ENCODE data around the gene KARS1.
A peak's percentile ranks its signal among the peaks of the same experiment; 100 is the strongest.

The KARS1 gene

DNA sequence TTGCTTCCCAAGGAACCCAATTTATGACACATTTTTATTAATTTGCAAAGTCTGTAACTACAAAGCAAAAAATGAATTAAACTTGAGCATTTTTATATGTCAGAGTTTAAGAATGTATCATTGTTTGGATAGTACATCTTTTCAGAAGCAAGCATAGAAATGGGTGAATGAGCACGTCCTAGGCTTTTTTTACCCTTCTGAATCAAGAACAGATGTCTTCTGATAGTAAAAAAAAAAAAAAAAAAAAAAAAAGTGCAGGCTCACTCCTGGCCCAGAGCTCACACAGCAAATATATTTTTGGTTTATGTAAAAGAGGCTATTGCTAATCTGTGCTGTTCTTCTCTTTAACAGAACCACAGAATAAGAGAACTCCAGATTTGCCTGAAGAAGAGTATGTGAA, 6.5 kb upstream of the KARS1 start:
- Histone ChIP-seq H3K4me3 (ENCODE audit: low read depth in 1 of 5, low read length in 5 of 5) (no peak overlapping the region), H3K36me3 (ENCODE audit: control insufficient read depth in 5 of 5, insufficient read depth in 5 of 5, low read length in 5 of 5) (peaks cover 28 to 48% (median 44%) of the 10 kb centered on the region in 5 donors), H3K4me1 (ENCODE audit: control insufficient read depth in 5 of 5, insufficient read depth in 5 of 5, low read length in 5 of 5) (peaks cover 2 to 48% (median 44%) of the 10 kb centered on the region in 5 donors), H3K27ac (ENCODE audit: low read depth, low read length) (no peak overlapping the region), H3K27me3 (ENCODE audit: control insufficient read depth in 5 of 5, insufficient read depth in 4 of 5, low read length in 5 of 5) (no peaks in the 10 kb centered on the region), H3K9ac (ENCODE audit: low read length in 5 of 5) (no peak overlapping the region), H3K9me3 (ENCODE audit: control insufficient read depth in 5 of 5, low read length in 5 of 5) (no peaks in the 10 kb centered on the region)

DNA sequence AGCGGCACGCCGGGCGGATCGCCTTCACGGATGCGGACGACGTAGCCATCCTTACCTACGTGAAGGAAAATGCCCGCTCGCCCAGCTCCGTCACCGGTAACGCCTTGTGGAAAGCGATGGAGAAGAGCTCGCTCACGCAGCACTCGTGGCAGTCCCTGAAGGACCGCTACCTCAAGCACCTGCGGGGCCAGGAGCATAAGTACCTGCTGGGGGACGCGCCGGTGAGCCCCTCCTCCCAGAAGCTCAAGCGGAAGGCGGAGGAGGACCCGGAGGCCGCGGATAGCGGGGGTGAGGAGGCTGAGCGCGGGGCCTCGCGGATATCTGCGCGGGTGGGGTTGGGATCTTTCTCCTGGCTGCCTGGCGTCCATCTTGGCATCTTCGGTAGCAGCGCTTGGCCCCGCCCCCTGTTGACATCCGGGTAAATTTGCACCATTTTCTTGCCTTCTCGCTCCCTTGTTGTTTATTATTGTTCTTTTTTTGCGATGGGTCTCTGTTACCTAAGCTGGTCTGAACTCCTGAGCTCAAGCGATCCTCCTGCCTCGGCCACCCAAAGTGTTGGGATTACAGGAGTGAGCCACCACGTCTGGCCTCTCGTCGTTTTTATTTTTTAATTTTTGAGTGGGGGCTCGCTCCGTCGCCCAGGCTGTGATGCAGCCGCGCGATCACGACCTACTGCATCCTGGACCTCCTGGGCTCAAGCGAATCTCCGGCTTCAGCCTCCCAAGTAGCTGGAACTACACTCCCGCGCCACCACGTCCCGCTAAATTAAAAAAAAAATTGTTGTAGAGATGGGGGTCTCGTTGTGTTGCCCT, 1.0 kb upstream of the KARS1 start:
- peaks cover 9 to 74% (median 70%) of the 10 kb centered on the region in 5 donors for H3K4me1 ChIP-seq (ENCODE audit: control insufficient read depth in 5 of 5, insufficient read depth in 5 of 5, low read length in 5 of 5)
- H3K9me3 ChIP-seq (ENCODE audit: control insufficient read depth in 5 of 5, low read length in 5 of 5) = no peaks in the 10 kb centered on the region

DNA sequence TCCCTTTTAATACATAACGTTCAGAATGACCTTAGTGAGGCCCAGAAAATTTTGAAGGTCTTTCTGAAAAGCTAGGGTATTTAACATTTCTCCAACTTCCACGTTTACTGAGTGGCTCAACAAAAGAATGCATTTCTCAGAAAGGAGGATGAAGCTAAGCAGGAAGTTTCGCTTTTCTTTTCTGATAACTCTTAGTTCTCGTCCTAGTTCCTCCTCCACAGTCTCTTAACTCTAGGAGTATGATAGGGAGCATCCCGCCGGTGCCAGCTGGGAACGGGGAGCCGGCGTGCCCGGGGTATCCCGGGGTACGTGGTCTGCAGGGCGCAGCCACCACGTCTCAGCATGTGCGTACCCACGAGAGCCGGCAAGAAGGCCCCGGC, 363 bp downstream of the KARS1 start:
- peaks cover 13 to 15% (median 14%) of the 10 kb centered on the region in 5 donors for H3K36me3 ChIP-seq (ENCODE audit: control insufficient read depth in 5 of 5, insufficient read depth in 5 of 5, low read length in 5 of 5)
- peak overlapping the region; percentile 88 for H3K27ac ChIP-seq (ENCODE audit: low read depth, low read length)
- no peaks in the 10 kb centered on the region for H3K27me3 ChIP-seq (ENCODE audit: control insufficient read depth in 5 of 5, insufficient read depth in 4 of 5, low read length in 5 of 5)
- peaks cover 9 to 63% (median 57%) of the 10 kb centered on the region in 5 donors for H3K4me1 ChIP-seq (ENCODE audit: control insufficient read depth in 5 of 5, insufficient read depth in 5 of 5, low read length in 5 of 5)
- peak overlapping the region; percentile 87 to 99 (median 96) for H3K9ac ChIP-seq (ENCODE audit: low read length in 5 of 5)
- H3K9me3 ChIP-seq (ENCODE audit: control insufficient read depth in 5 of 5, low read length in 5 of 5) = no peaks in the 10 kb centered on the region
- H3K4me3 ChIP-seq (ENCODE audit: low read depth in 1 of 5, low read length in 5 of 5) = peak overlapping the region; percentile 90 to 100 (median 96)

More for the DNA sequence above, 1.0 kb upstream of the KARS1 start:
- Histone ChIP-seq H3K27ac (ENCODE audit: low read depth, low read length) (peak overlapping the region; percentile 88), H3K9ac (ENCODE audit: low read length in 5 of 5) (peak overlapping the region; percentile 81 to 99 (median 96)), H3K27me3 (ENCODE audit: control insufficient read depth in 5 of 5, insufficient read depth in 4 of 5, low read length in 5 of 5) (no peaks in the 10 kb centered on the region), H3K36me3 (ENCODE audit: control insufficient read depth in 5 of 5, insufficient read depth in 5 of 5, low read length in 5 of 5) (peaks cover 8 to 9% (median 9%) of the 10 kb centered on the region in 5 donors), H3K4me3 (ENCODE audit: low read depth in 1 of 5, low read length in 5 of 5) (peak overlapping the region; percentile 94 to 100 (median 96))

DNA sequence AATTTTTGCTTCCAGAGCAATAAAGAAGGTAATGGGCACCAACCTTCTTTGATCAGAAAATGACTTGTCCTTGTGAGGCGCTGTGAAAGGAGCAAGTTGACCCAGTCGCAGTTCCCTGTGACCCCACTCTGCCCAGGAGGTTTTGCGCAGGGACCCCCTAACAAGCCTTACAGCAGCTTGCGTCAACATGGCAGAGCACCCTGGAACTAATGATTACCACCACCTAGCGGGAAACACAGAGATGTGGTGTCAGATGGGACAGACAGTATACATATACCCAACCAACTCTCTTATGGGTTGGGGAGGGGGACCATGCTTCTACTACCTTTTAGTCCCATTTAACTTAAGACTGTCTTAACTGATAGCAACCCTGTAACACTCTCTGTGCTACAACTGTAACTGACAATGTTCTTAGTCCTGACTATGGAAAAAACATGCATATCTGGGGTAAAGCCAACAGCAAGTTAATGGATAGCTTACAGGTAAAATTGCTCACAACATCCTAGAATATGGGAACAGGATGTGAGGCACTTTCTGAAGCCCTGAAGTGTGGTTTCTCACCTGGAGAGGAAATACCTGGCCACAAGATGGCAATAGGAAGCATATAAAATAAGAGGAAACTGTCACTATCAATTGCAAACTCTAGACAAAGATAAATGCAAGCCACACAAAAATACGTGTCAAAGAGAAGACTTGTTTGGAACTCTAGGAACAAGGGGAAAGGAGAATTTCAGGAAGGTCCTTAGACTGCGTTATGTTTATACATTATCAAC, 3.0 kb downstream of the KARS1 start:
- peaks cover 7 to 39% (median 30%) of the 10 kb centered on the region in 5 donors for H3K4me1 ChIP-seq (ENCODE audit: control insufficient read depth in 5 of 5, insufficient read depth in 5 of 5, low read length in 5 of 5)
- peak overlapping the region; percentile 24 for H3K27ac ChIP-seq (ENCODE audit: low read depth, low read length)
- H3K9me3 ChIP-seq (ENCODE audit: control insufficient read depth in 5 of 5, low read length in 5 of 5) = no peaks in the 10 kb centered on the region
- peak overlapping the region in 1 of 5 donors; percentile 28 for H3K9ac ChIP-seq (ENCODE audit: low read length in 5 of 5)
- H3K27me3 ChIP-seq (ENCODE audit: control insufficient read depth in 5 of 5, insufficient read depth in 4 of 5, low read length in 5 of 5) = no peaks in the 10 kb centered on the region
- H3K36me3 ChIP-seq (ENCODE audit: control insufficient read depth in 5 of 5, insufficient read depth in 5 of 5, low read length in 5 of 5) = peaks cover 23 to 40% (median 35%) of the 10 kb centered on the region in 5 donors
- H3K4me3 ChIP-seq (ENCODE audit: low read depth in 1 of 5, low read length in 5 of 5) = no peak overlapping the region

DNA sequence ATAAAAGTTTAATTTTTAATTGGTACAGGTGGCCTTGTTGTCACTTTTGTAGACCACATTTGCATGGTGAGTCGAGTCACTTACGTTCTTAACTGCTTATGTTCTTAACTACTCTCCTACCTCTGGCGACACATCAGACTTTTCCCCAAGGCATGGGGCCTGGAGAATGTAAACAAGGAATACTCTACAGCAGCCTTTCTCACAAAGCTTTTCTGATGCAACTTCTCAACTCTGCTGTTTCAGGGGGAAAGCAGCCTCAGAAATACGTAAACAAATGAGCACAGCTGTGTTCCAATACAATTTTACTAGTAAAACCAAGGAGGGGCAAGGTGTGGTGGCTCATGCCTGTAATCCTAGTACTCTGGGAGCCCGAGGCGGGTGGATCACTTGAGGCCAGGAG, 6.9 kb downstream of the KARS1 start:
- Histone ChIP-seq H3K4me3 (ENCODE audit: low read depth in 1 of 5, low read length in 5 of 5) (no peak overlapping the region), H3K4me1 (ENCODE audit: control insufficient read depth in 5 of 5, insufficient read depth in 5 of 5, low read length in 5 of 5) (peaks cover 2 to 19% (median 13%) of the 10 kb centered on the region in 5 donors), H3K27ac (ENCODE audit: low read depth, low read length) (no peak overlapping the region), H3K9me3 (ENCODE audit: control insufficient read depth in 5 of 5, low read length in 5 of 5) (no peaks in the 10 kb centered on the region), H3K27me3 (ENCODE audit: control insufficient read depth in 5 of 5, insufficient read depth in 4 of 5, low read length in 5 of 5) (no peaks in the 10 kb centered on the region), H3K9ac (ENCODE audit: low read length in 5 of 5) (no peak overlapping the region), H3K36me3 (ENCODE audit: control insufficient read depth in 5 of 5, insufficient read depth in 5 of 5, low read length in 5 of 5) (peaks cover 39 to 69% (median 57%) of the 10 kb centered on the region in 5 donors)

DNA sequence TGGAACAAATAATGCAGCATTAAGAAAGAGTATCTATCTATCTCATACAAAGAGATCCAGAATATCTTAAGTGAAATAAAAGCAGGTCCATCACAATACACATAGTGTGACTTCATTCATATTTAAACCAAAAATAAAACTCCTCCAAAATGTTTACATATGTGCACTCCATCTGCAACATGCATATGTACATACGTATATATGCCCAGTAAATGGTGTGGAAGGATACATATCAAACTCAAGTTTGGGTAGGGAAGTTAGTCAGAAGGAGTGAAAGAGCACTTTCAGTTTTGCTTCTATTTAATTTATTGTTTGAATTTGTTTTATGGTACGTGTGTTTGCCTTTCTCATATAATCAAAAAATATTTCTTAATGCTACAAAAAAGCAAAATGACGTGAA, 12.4 kb downstream of the KARS1 start:
- H3K27me3 ChIP-seq (ENCODE audit: control insufficient read depth in 5 of 5, insufficient read depth in 4 of 5, low read length in 5 of 5) = no peaks in the 10 kb centered on the region
- peaks cover 44 to 88% (median 78%) of the 10 kb centered on the region in 5 donors for H3K36me3 ChIP-seq (ENCODE audit: control insufficient read depth in 5 of 5, insufficient read depth in 5 of 5, low read length in 5 of 5)
- no peaks in the 10 kb centered on the region for H3K4me1 ChIP-seq (ENCODE audit: control insufficient read depth in 5 of 5, insufficient read depth in 5 of 5, low read length in 5 of 5)
- no peaks in the 10 kb centered on the region for H3K9me3 ChIP-seq (ENCODE audit: control insufficient read depth in 5 of 5, low read length in 5 of 5)
- H3K9ac ChIP-seq (ENCODE audit: low read length in 5 of 5) = no peak overlapping the region
- no peak overlapping the region for H3K27ac ChIP-seq (ENCODE audit: low read depth, low read length)
- no peak overlapping the region for H3K4me3 ChIP-seq (ENCODE audit: low read depth in 1 of 5, low read length in 5 of 5)

DNA sequence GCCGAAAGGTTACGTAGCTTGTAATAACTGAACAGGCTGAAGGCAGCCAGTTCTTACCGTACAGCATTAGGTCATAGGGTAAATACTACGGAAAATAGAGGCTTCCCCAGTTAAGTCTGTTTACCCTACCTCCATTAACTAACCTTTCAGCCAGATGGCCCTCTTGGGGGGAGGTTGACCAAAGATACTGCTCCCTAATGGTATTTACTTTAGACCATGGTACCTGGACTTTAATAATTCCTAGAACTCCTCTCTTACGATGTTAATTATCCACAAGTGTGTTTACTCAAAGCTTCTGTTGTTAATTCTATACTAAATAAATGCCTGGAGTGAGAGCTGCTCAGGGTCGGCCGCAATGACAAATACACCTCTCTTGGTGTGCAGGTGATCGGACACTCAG, 14.6 kb downstream of the KARS1 start:
- Histone ChIP-seq H3K9ac (ENCODE audit: low read length in 5 of 5) (no peak overlapping the region), H3K27me3 (ENCODE audit: control insufficient read depth in 5 of 5, insufficient read depth in 4 of 5, low read length in 5 of 5) (no peaks in the 10 kb centered on the region), H3K36me3 (ENCODE audit: control insufficient read depth in 5 of 5, insufficient read depth in 5 of 5, low read length in 5 of 5) (peaks cover 41 to 92% (median 89%) of the 10 kb centered on the region in 5 donors), H3K4me1 (ENCODE audit: control insufficient read depth in 5 of 5, insufficient read depth in 5 of 5, low read length in 5 of 5) (peaks cover 0 to 10% (median 0%) of the 10 kb centered on the region in 5 donors), H3K4me3 (ENCODE audit: low read depth in 1 of 5, low read length in 5 of 5) (no peak overlapping the region), H3K9me3 (ENCODE audit: control insufficient read depth in 5 of 5, low read length in 5 of 5) (no peaks in the 10 kb centered on the region), H3K27ac (ENCODE audit: low read depth, low read length) (no peak overlapping the region)

DNA sequence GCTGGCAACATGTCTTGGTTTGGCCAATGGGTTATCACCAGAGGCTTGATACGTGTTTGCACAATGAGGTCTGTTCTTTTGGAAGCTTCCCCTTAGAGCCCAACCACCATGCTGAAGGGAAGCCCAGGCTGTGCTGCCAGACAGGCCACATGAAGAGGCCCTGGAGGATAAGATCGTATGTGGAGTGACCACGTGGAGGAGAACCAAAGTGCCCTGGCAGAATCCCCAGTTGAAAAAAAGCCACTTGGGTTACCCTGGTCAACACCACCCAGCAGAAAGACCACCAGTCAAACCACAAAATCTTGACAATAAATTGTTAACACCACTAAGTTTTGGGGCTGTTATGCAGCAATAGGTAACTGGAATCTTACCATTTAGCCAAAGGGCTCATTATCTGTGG, 17.4 kb downstream of the KARS1 start:
- Histone ChIP-seq H3K36me3 (ENCODE audit: control insufficient read depth in 5 of 5, insufficient read depth in 5 of 5, low read length in 5 of 5) (peaks cover 38 to 94% (median 88%) of the 10 kb centered on the region in 5 donors), H3K4me1 (ENCODE audit: control insufficient read depth in 5 of 5, insufficient read depth in 5 of 5, low read length in 5 of 5) (peaks cover 0 to 12% (median 0%) of the 10 kb centered on the region in 5 donors), H3K4me3 (ENCODE audit: low read depth in 1 of 5, low read length in 5 of 5) (no peak overlapping the region), H3K27ac (ENCODE audit: low read depth, low read length) (no peak overlapping the region), H3K27me3 (ENCODE audit: control insufficient read depth in 5 of 5, insufficient read depth in 4 of 5, low read length in 5 of 5) (no peaks in the 10 kb centered on the region), H3K9ac (ENCODE audit: low read length in 5 of 5) (no peak overlapping the region), H3K9me3 (ENCODE audit: control insufficient read depth in 5 of 5, low read length in 5 of 5) (no peaks in the 10 kb centered on the region)

DNA sequence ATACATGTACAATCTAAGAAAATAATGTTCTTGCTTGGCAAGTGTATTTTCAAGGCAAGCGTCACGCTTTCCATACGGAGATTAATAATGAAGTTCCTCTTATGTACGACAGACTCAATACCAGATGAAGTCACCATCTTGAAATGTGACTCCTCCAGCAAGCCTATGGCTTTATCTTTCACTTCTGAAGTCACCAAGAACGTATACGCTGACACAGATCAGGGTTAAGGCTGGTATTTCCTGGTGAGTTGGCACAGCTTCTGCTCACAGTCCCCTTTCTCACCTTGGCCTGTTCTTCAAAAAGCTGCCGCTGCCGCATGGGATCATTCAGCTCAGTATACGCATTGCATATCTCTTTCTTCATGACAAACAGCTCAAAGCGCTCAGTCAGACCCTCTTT, 18.3 kb downstream of the KARS1 start:
- H3K4me1 ChIP-seq (ENCODE audit: control insufficient read depth in 5 of 5, insufficient read depth in 5 of 5, low read length in 5 of 5) = peaks cover 0 to 12% (median 0%) of the 10 kb centered on the region in 5 donors
- peaks cover 32 to 84% (median 79%) of the 10 kb centered on the region in 5 donors for H3K36me3 ChIP-seq (ENCODE audit: control insufficient read depth in 5 of 5, insufficient read depth in 5 of 5, low read length in 5 of 5)
- no peak overlapping the region for H3K4me3 ChIP-seq (ENCODE audit: low read depth in 1 of 5, low read length in 5 of 5)
- H3K9ac ChIP-seq (ENCODE audit: low read length in 5 of 5) = no peak overlapping the region
- H3K9me3 ChIP-seq (ENCODE audit: control insufficient read depth in 5 of 5, low read length in 5 of 5) = no peaks in the 10 kb centered on the region
- no peaks in the 10 kb centered on the region for H3K27me3 ChIP-seq (ENCODE audit: control insufficient read depth in 5 of 5, insufficient read depth in 4 of 5, low read length in 5 of 5)
- H3K27ac ChIP-seq (ENCODE audit: low read depth, low read length) = no peak overlapping the region

DNA sequence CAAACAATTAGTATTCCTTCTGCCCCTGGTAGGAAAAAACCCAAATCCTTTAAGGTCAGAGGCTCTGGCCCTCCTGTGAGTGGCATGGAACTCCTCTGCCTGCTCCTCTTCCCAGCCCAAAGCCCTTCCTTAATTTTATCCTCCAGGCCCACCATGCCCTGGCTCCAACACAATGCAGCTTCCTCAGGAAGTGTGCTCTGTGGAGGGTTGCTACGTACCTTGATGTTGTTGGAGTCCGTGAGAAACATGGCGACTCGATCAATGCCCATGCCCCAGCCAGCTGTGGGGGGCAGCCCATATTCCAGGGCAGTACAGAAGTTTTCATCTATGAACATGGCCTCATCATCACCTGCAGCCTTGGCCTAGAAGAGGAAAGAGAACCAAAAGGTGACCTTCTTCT, 19.1 kb downstream of the KARS1 start:
- Histone ChIP-seq H3K27me3 (ENCODE audit: control insufficient read depth in 5 of 5, insufficient read depth in 4 of 5, low read length in 5 of 5) (no peaks in the 10 kb centered on the region), H3K4me1 (ENCODE audit: control insufficient read depth in 5 of 5, insufficient read depth in 5 of 5, low read length in 5 of 5) (peaks cover 0 to 12% (median 4%) of the 10 kb centered on the region in 5 donors), H3K27ac (ENCODE audit: low read depth, low read length) (no peak overlapping the region), H3K9ac (ENCODE audit: low read length in 5 of 5) (no peak overlapping the region), H3K4me3 (ENCODE audit: low read depth in 1 of 5, low read length in 5 of 5) (no peak overlapping the region), H3K9me3 (ENCODE audit: control insufficient read depth in 5 of 5, low read length in 5 of 5) (no peaks in the 10 kb centered on the region), H3K36me3 (ENCODE audit: control insufficient read depth in 5 of 5, insufficient read depth in 5 of 5, low read length in 5 of 5) (peaks cover 27 to 76% (median 71%) of the 10 kb centered on the region in 5 donors)
